HEK293 (cell line): ENCODE measurements around the gene CISD1.

Experiments
- BCL11B ChIP-seq: fragments of 450-650 bp; formaldehyde crosslinking; IDR thresholded peaks from 2 replicates; pipeline ENCODE4 v1.5.1; 2016; ENCODE audit warnings: low read depth, missing biosample characterization, missing genetic modification characterization
- KLF8 ChIP-seq: fragments of 450-650 bp; formaldehyde crosslinking; IDR thresholded peaks from 2 replicates; pipeline ENCODE4 v1.5.1; 2016; ENCODE audit warnings: missing biosample characterization, missing genetic modification characterization
- MZF1 ChIP-seq: fragments of 450-650 bp; formaldehyde crosslinking; IDR thresholded peaks from 2 replicates; pipeline ENCODE4 v1.5.1; 2017; ENCODE audit warnings: missing biosample characterization, missing genetic modification characterization, borderline replicate concordance
- OSR2 ChIP-seq: fragments of 450-650 bp; formaldehyde crosslinking; IDR thresholded peaks from 2 replicates; pipeline ENCODE4 v1.5.1; 2016; ENCODE audit warnings: missing biosample characterization, missing genetic modification characterization
- OVOL3 ChIP-seq: fragments of 450-650 bp; formaldehyde crosslinking; IDR thresholded peaks from 2 replicates; pipeline ENCODE4 v1.5.1; 2016; ENCODE audit warnings: missing biosample characterization, missing genetic modification characterization
- SP2 ChIP-seq: fragments of 450-650 bp; formaldehyde crosslinking; IDR thresholded peaks from 2 replicates; pipeline ENCODE4 v1.5.1; 2016; ENCODE audit warnings: missing biosample characterization, missing genetic modification characterization
- YY1 ChIP-seq: fragments of 450-650 bp; formaldehyde crosslinking; IDR thresholded peaks from 2 replicates; pipeline ENCODE4 v1.5.1; 2018; ENCODE audit warnings: missing biosample characterization, missing genetic modification characterization
- YY2 ChIP-seq: fragments of 450-650 bp; formaldehyde crosslinking; IDR thresholded peaks from 2 replicates; pipeline ENCODE4 v1.5.1; 2016; ENCODE audit warnings: missing biosample characterization, missing genetic modification characterization
- ZBTB8A ChIP-seq: fragments of 450-650 bp; formaldehyde crosslinking; IDR thresholded peaks from 2 replicates; pipeline ENCODE4 v1.5.1; 2016; ENCODE audit warnings: missing biosample characterization, missing genetic modification characterization
- ZEB2 ChIP-seq: fragments of 450-650 bp; formaldehyde crosslinking; IDR thresholded peaks from 2 replicates; pipeline ENCODE4 v1.5.1; 2016; ENCODE audit warnings: missing biosample characterization, missing genetic modification characterization
- ZIC2 ChIP-seq: fragments of 450-650 bp; formaldehyde crosslinking; IDR thresholded peaks from 2 replicates; pipeline ENCODE4 v1.5.1; 2016; ENCODE audit warnings: missing biosample characterization, missing genetic modification characterization
- ZNF184 ChIP-seq: fragments of 450-650 bp; IDR thresholded peaks from 2 replicates; pipeline ENCODE4 v1.5.1; 2018; ENCODE audit warnings: missing biosample characterization, mild to moderate bottlenecking, missing genetic modification characterization
- ZNF202 ChIP-seq: fragments of 450-650 bp; formaldehyde crosslinking; IDR thresholded peaks from 2 replicates; pipeline ENCODE4 v1.5.1; 2016; ENCODE audit warnings: missing biosample characterization, missing genetic modification characterization, borderline replicate concordance
- ZNF211 ChIP-seq: fragments of 450-650 bp; formaldehyde crosslinking; IDR thresholded peaks from 2 replicates; pipeline ENCODE4 v1.5.1; 2016; ENCODE audit warnings: low read depth, missing biosample characterization, missing genetic modification characterization
- ZNF214 ChIP-seq: fragments of 450-650 bp; formaldehyde crosslinking; IDR thresholded peaks from 2 replicates; pipeline ENCODE4 v1.5.1; 2017; ENCODE audit warnings: missing biosample characterization, mild to moderate bottlenecking, missing genetic modification characterization, borderline replicate concordance
- ZNF221 ChIP-seq: fragments of 450-650 bp; formaldehyde crosslinking; IDR thresholded peaks from 2 replicates; pipeline ENCODE4 v1.5.1; 2017; ENCODE audit warnings: missing biosample characterization, missing genetic modification characterization, borderline replicate concordance
- ZNF223 ChIP-seq: fragments of 450-650 bp; formaldehyde crosslinking; IDR thresholded peaks from 2 replicates; pipeline ENCODE4 v1.5.1; 2016; ENCODE audit warnings: missing biosample characterization, missing genetic modification characterization
- ZNF24 ChIP-seq: fragments of 450-650 bp; formaldehyde crosslinking; IDR thresholded peaks from 2 replicates; pipeline ENCODE4 v1.5.1; 2016; ENCODE audit warnings: missing biosample characterization, missing genetic modification characterization
- ZNF248 ChIP-seq: fragments of 450-650 bp; formaldehyde crosslinking; IDR thresholded peaks from 2 replicates; pipeline ENCODE4 v1.5.1; 2017; ENCODE audit warnings: missing biosample characterization, missing genetic modification characterization
- ZNF292 ChIP-seq: fragments of 450-650 bp; formaldehyde crosslinking; IDR thresholded peaks from 2 replicates; pipeline ENCODE4 v1.5.1; 2016; ENCODE audit warnings: low read depth, missing biosample characterization, missing genetic modification characterization, borderline replicate concordance
- ZNF350 ChIP-seq: fragments of 450-650 bp; formaldehyde crosslinking; IDR thresholded peaks from 2 replicates; pipeline ENCODE4 v1.5.0; 2017; ENCODE audit warnings: missing biosample characterization, mild to moderate bottlenecking, missing genetic modification characterization
- ZNF514 ChIP-seq: fragments of 450-650 bp; formaldehyde crosslinking; IDR thresholded peaks from 2 replicates; pipeline ENCODE4 v1.5.1; 2016; ENCODE audit warnings: missing biosample characterization, missing genetic modification characterization
- ZNF561 ChIP-seq: fragments of 450-650 bp; IDR thresholded peaks from 2 replicates; pipeline ENCODE4 v1.5.1; 2018; ENCODE audit warnings: missing biosample characterization, missing genetic modification characterization, borderline replicate concordance
- ZNF76 ChIP-seq: fragments of 450-650 bp; formaldehyde crosslinking; IDR thresholded peaks from 2 replicates; pipeline ENCODE4; 2016; ENCODE audit warnings: low read depth, missing biosample characterization, missing genetic modification characterization, borderline replicate concordance
- ZNF768 ChIP-seq: fragments of 450-650 bp; formaldehyde crosslinking; IDR thresholded peaks from 2 replicates; pipeline ENCODE4 v1.5.1; 2018; ENCODE audit warnings: missing biosample characterization, mild to moderate bottlenecking, missing genetic modification characterization
- ZNF776 ChIP-seq: fragments of 450-650 bp; formaldehyde crosslinking; IDR thresholded peaks from 2 replicates; pipeline ENCODE4 v1.5.0; 2017; ENCODE audit warnings: missing biosample characterization, missing genetic modification characterization, borderline replicate concordance
- ZNF837 ChIP-seq: fragments of 450-650 bp; formaldehyde crosslinking; IDR thresholded peaks from 2 replicates; pipeline ENCODE4 v1.5.1; 2016; ENCODE audit warnings: missing biosample characterization, missing genetic modification characterization
- ZNF843 ChIP-seq: fragments of 450-650 bp; formaldehyde crosslinking; IDR thresholded peaks from 2 replicates; pipeline ENCODE4 v1.5.1; 2016; ENCODE audit warnings: missing biosample characterization, missing genetic modification characterization
- TF ChIP-seq, protein P1 (sequence below): fragments of 450-650 bp; formaldehyde crosslinking; IDR thresholded peaks from 2 replicates; pipeline ENCODE4 v1.5.1; 2016; ENCODE audit warnings: missing biosample characterization, missing genetic modification characterization
- TF ChIP-seq, protein P2 (sequence below): fragments of 450-650 bp; formaldehyde crosslinking; conservative IDR thresholded peaks from 2 replicates; pipeline ENCODE4 v1.5.1; 2016; ENCODE audit warnings: low read depth, missing biosample characterization, missing genetic modification characterization
- TF ChIP-seq, protein P3 (sequence below): fragments of 450-650 bp; formaldehyde crosslinking; IDR thresholded peaks from 2 replicates; pipeline ENCODE4 v1.5.1; 2016; ENCODE audit warnings: missing biosample characterization, missing genetic modification characterization
- TF ChIP-seq, protein P4 (sequence below): fragments of 450-650 bp; formaldehyde crosslinking; IDR thresholded peaks from 2 replicates; pipeline ENCODE4 v1.5.1; 2016; ENCODE audit warnings: missing biosample characterization, missing genetic modification characterization
- TF ChIP-seq, protein P5 (sequence below): IDR thresholded peaks from 2 replicates; pipeline ENCODE4 v1.6.1; 2011; ENCODE audit warnings: mild to moderate bottlenecking, low read depth, low read length, borderline replicate concordance

CISD1 gene

DNA sequence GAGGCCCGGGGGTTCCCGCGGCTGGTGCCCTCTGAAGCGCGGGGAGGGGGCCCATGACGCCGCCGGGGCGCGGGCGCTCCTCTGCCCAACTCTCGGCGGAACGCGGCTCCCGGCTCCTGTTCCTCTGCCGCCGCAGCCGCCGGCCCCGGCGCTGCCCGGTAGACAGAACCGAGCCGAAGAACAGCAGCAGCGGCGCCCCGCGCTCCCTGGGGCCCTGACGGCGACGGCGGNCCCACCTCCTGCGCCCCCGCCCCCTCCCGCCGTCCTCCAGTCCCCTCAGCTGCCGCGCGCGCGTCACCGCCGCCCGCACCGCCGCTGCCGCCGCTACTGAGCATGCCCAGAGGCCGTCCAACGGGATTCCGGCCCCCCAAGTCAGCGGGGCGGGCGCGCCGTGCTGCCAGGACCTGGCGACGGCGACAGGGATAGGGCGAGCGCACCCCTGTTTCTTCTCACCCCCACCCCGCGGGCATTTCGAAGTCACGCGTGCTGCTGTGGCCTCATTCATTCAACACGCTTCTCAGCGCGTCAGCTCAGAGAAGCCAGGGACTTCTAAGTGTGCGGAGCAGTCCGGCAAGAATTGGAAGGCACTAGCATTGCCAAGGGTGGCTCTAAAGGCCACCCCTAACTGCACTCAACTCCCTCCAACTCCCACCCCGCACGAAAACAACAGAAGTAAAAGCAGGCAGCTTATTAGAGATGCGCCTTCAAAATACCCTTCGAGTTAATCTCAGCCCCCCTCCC is 1.1 kb upstream of the CISD1 start, which contains the start of gene IPMK (continued):
- TF ChIP-seq ZNF776 (no peak), ZBTB8A (peak; percentile 39), YY1 (tag by site-specific recombination) (no peak), ZNF211 (tag by site-specific recombination) (no peak), ZNF837 (tag by site-specific recombination) (no peak), ZIC2 (peak; percentile 9; the same call in 1 of the 2 replicates), ZNF76 (tag by site-specific recombination) (peak; percentile 11; the same call in 1 of the 2 replicates), ZNF350 (tag by site-specific recombination) (no peak), ZNF561 (peak; percentile 35; the same call in 1 of the 2 replicates), ZNF24 (tag by site-specific recombination) (peak; percentile 81), ZNF202 (tag by site-specific recombination) (no peak), ZEB2 (tag by site-specific recombination) (no peak), ZNF768 (tag by site-specific recombination) (no peak), ZNF221 (no peak), SP2 (tag by site-specific recombination) (peak; percentile 82), ZNF843 (tag by site-specific recombination) (peak; percentile 14; the same call in 1 of the 2 replicates), ZNF223 (tag by site-specific recombination) (no peak), OSR2 (tag by site-specific recombination) (no peak), ZNF248 (tag by site-specific recombination) (no peak), ZNF292 (tag by site-specific recombination) (no peak), MZF1 (tag by site-specific recombination) (no peak), BCL11B (tag by site-specific recombination) (0 out of 2 replicates have a peak, but pooled peaks have one; percentile 6), ZNF514 (tag by site-specific recombination) (no peak), ZNF184 (tag by site-specific recombination) (no peak), YY2 (tag by site-specific recombination) (no peak), ZNF214 (no peak), OVOL3 (tag by site-specific recombination) (no peak), KLF8 (tag by site-specific recombination) (peak; percentile 70)
- TF ChIP-seq, protein P1, sequence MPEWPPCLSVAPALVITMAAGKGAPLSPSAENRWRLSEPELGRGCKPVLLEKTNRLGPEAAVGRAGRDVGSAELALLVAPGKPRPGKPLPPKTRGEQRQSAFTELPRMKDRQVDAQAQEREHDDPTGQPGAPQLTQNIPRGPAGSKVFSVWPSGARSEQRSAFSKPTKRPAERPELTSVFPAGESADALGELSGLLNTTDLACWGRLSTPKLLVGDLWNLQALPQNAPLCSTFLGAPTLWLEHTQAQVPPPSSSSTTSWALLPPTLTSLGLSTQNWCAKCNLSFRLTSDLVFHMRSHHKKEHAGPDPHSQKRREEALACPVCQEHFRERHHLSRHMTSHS (tag by site-specific recombination), result no peak
- TF ChIP-seq, protein P2, sequence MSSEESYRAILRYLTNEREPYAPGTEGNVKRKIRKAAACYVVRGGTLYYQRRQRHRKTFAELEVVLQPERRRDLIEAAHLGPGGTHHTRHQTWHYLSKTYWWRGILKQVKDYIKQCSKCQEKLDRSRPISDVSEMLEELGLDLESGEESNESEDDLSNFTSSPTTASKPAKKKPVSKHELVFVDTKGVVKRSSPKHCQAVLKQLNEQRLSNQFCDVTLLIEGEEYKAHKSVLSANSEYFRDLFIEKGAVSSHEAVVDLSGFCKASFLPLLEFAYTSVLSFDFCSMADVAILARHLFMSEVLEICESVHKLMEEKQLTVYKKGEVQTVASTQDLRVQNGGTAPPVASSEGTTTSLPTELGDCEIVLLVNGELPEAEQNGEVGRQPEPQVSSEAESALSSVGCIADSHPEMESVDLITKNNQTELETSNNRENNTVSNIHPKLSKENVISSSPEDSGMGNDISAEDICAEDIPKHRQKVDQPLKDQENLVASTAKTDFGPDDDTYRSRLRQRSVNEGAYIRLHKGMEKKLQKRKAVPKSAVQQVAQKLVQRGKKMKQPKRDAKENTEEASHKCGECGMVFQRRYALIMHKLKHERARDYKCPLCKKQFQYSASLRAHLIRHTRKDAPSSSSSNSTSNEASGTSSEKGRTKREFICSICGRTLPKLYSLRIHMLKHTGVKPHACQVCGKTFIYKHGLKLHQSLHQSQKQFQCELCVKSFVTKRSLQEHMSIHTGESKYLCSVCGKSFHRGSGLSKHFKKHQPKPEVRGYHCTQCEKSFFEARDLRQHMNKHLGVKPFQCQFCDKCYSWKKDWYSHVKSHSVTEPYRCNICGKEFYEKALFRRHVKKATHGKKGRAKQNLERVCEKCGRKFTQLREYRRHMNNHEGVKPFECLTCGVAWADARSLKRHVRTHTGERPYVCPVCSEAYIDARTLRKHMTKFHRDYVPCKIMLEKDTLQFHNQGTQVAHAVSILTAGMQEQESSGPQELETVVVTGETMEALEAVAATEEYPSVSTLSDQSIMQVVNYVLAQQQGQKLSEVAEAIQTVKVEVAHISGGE (tag by site-specific recombination), result peak; percentile 40; the same call in 1 of the 2 replicates
- TF ChIP-seq, protein P3, sequence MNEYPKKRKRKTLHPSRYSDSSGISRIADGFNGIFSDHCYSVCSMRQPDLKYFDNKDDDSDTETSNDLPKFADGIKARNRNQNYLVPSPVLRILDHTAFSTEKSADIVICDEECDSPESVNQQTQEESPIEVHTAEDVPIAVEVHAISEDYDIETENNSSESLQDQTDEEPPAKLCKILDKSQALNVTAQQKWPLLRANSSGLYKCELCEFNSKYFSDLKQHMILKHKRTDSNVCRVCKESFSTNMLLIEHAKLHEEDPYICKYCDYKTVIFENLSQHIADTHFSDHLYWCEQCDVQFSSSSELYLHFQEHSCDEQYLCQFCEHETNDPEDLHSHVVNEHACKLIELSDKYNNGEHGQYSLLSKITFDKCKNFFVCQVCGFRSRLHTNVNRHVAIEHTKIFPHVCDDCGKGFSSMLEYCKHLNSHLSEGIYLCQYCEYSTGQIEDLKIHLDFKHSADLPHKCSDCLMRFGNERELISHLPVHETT (tag by site-specific recombination), result no peak
- TF ChIP-seq, protein P4, sequence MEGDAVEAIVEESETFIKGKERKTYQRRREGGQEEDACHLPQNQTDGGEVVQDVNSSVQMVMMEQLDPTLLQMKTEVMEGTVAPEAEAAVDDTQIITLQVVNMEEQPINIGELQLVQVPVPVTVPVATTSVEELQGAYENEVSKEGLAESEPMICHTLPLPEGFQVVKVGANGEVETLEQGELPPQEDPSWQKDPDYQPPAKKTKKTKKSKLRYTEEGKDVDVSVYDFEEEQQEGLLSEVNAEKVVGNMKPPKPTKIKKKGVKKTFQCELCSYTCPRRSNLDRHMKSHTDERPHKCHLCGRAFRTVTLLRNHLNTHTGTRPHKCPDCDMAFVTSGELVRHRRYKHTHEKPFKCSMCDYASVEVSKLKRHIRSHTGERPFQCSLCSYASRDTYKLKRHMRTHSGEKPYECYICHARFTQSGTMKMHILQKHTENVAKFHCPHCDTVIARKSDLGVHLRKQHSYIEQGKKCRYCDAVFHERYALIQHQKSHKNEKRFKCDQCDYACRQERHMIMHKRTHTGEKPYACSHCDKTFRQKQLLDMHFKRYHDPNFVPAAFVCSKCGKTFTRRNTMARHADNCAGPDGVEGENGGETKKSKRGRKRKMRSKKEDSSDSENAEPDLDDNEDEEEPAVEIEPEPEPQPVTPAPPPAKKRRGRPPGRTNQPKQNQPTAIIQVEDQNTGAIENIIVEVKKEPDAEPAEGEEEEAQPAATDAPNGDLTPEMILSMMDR (tag by site-specific recombination), result no peak
- TF ChIP-seq, protein P5, sequence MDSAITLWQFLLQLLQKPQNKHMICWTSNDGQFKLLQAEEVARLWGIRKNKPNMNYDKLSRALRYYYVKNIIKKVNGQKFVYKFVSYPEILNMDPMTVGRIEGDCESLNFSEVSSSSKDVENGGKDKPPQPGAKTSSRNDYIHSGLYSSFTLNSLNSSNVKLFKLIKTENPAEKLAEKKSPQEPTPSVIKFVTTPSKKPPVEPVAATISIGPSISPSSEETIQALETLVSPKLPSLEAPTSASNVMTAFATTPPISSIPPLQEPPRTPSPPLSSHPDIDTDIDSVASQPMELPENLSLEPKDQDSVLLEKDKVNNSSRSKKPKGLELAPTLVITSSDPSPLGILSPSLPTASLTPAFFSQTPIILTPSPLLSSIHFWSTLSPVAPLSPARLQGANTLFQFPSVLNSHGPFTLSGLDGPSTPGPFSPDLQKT, result no peak
